ENCODE results near the gene HSPA14.

DNA sequence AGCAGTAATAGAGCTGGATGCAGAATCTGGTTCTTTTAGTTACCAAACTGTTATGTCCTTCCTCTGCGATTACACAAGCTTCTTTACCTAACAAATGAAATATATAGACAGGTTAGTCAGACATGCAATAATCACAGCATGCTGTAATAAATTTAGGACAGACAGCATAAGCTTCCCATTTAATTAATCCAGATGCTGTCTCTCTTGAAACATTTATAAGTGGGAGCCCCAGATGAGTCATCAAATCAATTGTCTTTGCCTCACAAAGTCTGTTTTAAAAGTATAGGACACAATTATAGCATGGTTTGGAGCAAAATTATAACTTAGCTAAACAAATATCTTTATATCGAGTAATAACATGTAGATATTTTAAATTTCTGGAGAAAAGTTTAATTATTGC lies 1.9 kb upstream of the HSPA14 start:
- TF ChIP-seq CTCF (IDR thresholded peaks at IDR 0.05; ENCODE audit: low read depth, low read length) (no peak), EZH2phosphoT487 (IDR thresholded peaks at IDR 0.05; ENCODE audit: low read depth) (no peak)

All from OCI-LY3 (cell line).